ENCODE measurements around the gene HTN1. TPM values are rescaled to one million over a fixed set of nuclear protein-coding genes. Genes with fewer than 3 reads are reported as not detected.
"Not testable (repeated sequence)": the region's sequence is repeated elsewhere in the genome, so short reads cannot be mapped to it uniquely, and the experiment has no call there.

Gene HTN1
- not detected for total RNA-seq

- H3K4me3 Mint-ChIP-seq; ATAC-seq; H3K9me3 Mint-ChIP-seq; H3K4me1 Mint-ChIP-seq (ENCODE audit: low read depth in 2 of 2); H3K27ac Mint-ChIP-seq; H3K36me3 Mint-ChIP-seq; DNase-seq (ENCODE audit: low spot score); H3K27me3 Mint-ChIP-seq: not testable (repeated sequence)
These were observed at the start of gene HTN1 for GRCh38 chr4:70050138-70050537. Gene HTN1 (plus strand): TSS chr4:70050438. CDS start chr4:70053077, 2,639 bp downstream.

GRCh38 chr4:70000711-70001110 is 49.5 kb upstream of the HTN1 start:
- no peaks in the 10 kb centered on the region for H3K4me1 Mint-ChIP-seq (ENCODE audit: low read depth in 2 of 2)
- DNase-seq (ENCODE audit: low spot score) (no peak), ATAC-seq (no peak)
- H3K9me3 Mint-ChIP-seq, result no peaks in the 10 kb centered on the region
- no peak overlapping the region for H3K4me3 Mint-ChIP-seq
- H3K27me3 Mint-ChIP-seq, result no peaks in the 10 kb centered on the region
- H3K27ac Mint-ChIP-seq, result no peak overlapping the region
- no peaks in the 10 kb centered on the region for H3K36me3 Mint-ChIP-seq

DNA sequence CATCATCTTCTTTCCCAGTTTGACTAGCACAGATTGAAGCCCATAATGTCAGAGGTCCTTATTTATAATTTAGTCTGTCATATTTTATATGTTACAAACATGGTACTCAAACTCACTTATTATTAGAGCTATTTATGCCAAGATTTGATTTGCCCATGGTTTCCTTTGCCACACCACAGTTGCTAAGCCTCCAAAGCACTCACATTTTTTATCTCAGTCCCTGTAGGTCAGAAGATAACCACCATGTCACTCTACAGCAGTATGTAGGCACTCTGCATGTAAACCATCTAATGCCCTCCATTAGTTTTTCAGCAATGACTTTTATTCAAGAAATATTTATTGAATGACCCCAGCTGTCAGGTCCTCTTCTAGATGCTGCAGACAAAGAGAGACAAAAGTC is 47.7 kb upstream of the HTN1 start:
- no peaks in the 10 kb centered on the region for H3K9me3 Mint-ChIP-seq
- DNase-seq (ENCODE audit: low spot score), result no peak
- no peaks in the 10 kb centered on the region for H3K36me3 Mint-ChIP-seq
- no peak overlapping the region for H3K4me3 Mint-ChIP-seq
- no peaks in the 10 kb centered on the region for H3K4me1 Mint-ChIP-seq (ENCODE audit: low read depth in 2 of 2)
- no peak overlapping the region for H3K27ac Mint-ChIP-seq
- no peak for ATAC-seq
- H3K27me3 Mint-ChIP-seq, result no peaks in the 10 kb centered on the region

DNA sequence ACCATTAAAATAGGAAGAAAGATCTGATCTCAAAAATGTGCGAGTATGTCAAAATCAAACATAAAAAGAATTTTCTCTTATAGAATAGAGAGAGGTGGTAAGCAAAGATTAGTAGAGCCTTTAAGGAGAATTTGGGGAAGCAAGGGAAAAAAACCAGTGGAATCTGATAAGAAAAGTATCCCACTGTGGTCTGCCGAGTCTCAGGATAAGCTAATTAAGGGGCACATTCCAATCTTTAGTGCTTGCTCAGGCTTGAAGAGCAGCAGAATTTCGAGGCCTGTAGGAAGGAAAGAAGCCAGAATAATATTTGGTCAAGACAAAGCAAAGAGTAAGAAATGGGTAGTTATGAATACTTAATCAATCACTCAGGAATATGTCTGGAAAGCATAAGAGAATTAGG is 41.5 kb upstream of the HTN1 start:
- no peak overlapping the region for H3K4me3 Mint-ChIP-seq
- H3K9me3 Mint-ChIP-seq, result peaks cover 5% of the 10 kb centered on the region
- no peaks in the 10 kb centered on the region for H3K4me1 Mint-ChIP-seq (ENCODE audit: low read depth in 2 of 2)
- DNase-seq (ENCODE audit: low spot score), result no peak
- ATAC-seq, result no peak
- no peak overlapping the region for H3K27ac Mint-ChIP-seq
- H3K27me3 Mint-ChIP-seq, result no peaks in the 10 kb centered on the region
- no peaks in the 10 kb centered on the region for H3K36me3 Mint-ChIP-seq

DNA sequence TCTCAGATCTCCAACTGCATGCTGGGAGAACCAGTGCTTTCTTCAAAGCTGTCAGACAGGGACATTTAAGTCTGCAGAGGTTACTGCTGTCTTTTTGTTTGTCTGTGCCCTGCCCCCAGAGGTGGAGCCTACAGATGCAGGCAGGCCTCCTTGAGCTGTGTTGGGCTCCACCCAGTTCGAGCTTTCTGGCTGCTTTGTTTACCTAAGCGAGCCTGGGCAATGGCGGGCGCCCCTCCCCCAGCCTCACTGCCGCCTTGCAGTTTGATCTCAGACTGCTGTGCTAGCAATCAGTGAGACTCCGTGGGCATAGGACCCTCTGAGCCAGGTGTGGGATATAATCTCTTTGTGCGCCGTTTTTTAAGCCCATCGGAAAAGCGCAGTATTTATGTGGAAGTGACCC is 31.2 kb upstream of the HTN1 start:
- H3K4me3 Mint-ChIP-seq; H3K36me3 Mint-ChIP-seq; DNase-seq (ENCODE audit: low spot score); ATAC-seq; H3K27me3 Mint-ChIP-seq; H3K4me1 Mint-ChIP-seq (ENCODE audit: low read depth in 2 of 2); H3K27ac Mint-ChIP-seq: not testable (repeated sequence)
- H3K9me3 Mint-ChIP-seq, result peaks cover 12% of the 10 kb centered on the region

DNA sequence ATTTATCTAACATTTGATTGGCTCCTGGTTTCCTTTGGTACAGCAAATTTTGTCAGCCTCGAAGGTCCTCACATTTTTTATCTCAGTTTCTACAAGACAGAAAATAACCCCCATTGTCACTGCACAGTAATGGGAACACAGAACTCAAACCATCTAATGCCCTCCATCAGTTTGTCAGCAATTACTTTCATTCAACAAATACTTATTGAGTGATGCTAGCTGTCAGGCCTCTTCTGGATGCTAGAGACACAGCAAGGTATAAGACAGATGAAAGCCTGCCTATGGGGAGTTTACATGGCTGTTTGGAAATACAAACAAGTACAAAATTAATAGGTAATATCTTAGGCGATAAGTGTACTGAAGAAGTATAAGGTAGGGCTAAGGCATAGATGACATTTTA is 27.0 kb upstream of the HTN1 start:
- no peak overlapping the region for H3K4me3 Mint-ChIP-seq
- H3K27me3 Mint-ChIP-seq, result no peaks in the 10 kb centered on the region
- H3K4me1 Mint-ChIP-seq (ENCODE audit: low read depth in 2 of 2), result no peaks in the 10 kb centered on the region
- no peak overlapping the region for H3K27ac Mint-ChIP-seq
- no peaks in the 10 kb centered on the region for H3K9me3 Mint-ChIP-seq
- DNase-seq (ENCODE audit: low spot score) (no peak), ATAC-seq (no peak)
- H3K36me3 Mint-ChIP-seq, result no peaks in the 10 kb centered on the region

DNA sequence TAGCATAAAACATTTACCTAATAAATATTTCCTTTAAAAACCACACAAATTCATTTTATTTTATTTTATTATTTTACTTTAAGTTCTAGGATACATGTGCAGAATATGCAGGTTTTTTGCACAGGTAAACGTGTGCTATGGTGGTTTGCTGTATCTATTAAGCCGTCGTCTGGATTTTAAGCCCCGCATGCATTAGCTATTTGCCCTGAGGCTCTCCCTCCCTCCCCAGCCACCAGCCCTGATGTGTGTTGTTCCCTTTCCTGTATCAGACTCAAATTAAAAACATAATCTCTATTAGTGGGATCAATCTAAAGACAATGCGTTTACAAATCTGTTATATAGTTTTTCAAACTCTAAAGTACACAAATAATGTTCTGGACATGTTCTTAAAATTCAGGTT is 23.2 kb upstream of the HTN1 start:
- DNase-seq (ENCODE audit: low spot score) (no peak), ATAC-seq (no peak)
- Mint-ChIP-seq H3K4me3 (no peak overlapping the region), H3K27me3 (no peaks in the 10 kb centered on the region), H3K9me3 (no peaks in the 10 kb centered on the region), H3K36me3 (no peaks in the 10 kb centered on the region), H3K27ac (no peak overlapping the region), H3K4me1 (ENCODE audit: low read depth in 2 of 2) (no peaks in the 10 kb centered on the region)

DNA sequence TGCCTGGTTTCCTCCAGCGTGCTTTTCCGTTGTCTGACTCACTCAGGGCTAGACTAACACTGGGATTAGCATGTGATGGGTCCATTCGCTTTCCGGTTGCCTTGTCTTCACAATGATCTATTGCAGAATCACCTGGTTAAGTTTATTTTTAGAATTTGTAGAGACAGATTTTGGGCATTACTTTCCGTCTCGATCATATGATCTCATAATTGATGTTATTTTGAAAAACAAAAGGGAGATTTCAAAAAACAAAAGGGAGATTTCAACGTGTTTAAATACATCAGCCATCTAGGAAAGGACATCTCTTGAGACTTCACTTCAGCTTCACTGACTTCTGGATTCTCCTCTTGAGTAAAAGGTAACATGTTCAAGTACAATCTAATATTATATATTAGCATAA is 22.1 kb upstream of the HTN1 start, which contains the start of gene HTN3:
HTN3 (plus strand) TSS at position 301 of the 400 bp plus-strand sequence. CDS start 2,282 bp downstream, outside the sequence.
- not testable (repeated sequence) for ATAC-seq; H3K9me3 Mint-ChIP-seq; H3K36me3 Mint-ChIP-seq; H3K27ac Mint-ChIP-seq; DNase-seq (ENCODE audit: low spot score); H3K4me3 Mint-ChIP-seq; H3K27me3 Mint-ChIP-seq; H3K4me1 Mint-ChIP-seq (ENCODE audit: low read depth in 2 of 2)

- not testable (repeated sequence) for H3K27ac Mint-ChIP-seq; H3K36me3 Mint-ChIP-seq; ATAC-seq; DNase-seq (ENCODE audit: low spot score); H3K4me1 Mint-ChIP-seq (ENCODE audit: low read depth in 2 of 2); H3K27me3 Mint-ChIP-seq; H3K4me3 Mint-ChIP-seq
- peaks cover 12% of the 10 kb centered on the region for H3K9me3 Mint-ChIP-seq
These were observed 12.7 kb upstream of the HTN1 start for GRCh38 chr4:70037559-70037958.

DNA sequence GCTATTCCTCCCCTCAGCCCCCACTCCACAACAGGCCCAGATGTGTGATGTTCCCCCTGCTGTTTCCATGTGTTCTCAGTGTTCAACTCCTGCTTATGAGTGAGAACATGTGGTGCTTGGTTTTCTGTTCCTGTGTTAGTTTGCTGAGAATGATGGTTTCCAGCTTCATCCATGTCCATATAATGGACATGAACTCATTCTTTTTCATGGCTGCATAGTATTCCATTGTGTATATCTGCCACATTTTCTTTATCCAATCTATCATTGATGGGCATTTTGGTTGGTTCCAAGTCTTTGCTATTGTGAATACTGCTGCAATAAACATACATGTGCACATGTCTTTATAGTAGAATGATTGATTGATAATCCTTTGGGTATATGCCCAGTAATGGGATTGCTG is 10.3 kb upstream of the HTN1 start:
- not testable (repeated sequence) for H3K36me3 Mint-ChIP-seq; H3K4me3 Mint-ChIP-seq; H3K9me3 Mint-ChIP-seq; H3K27ac Mint-ChIP-seq; DNase-seq (ENCODE audit: low spot score); H3K4me1 Mint-ChIP-seq (ENCODE audit: low read depth in 2 of 2); H3K27me3 Mint-ChIP-seq; ATAC-seq

GRCh38 chr4:70041652-70042286 is 8.5 kb upstream of the HTN1 start:
- no peaks in the 10 kb centered on the region for H3K27me3 Mint-ChIP-seq
- no peaks in the 10 kb centered on the region for H3K4me1 Mint-ChIP-seq (ENCODE audit: low read depth in 2 of 2)
- H3K9me3 Mint-ChIP-seq, result peaks cover 9% of the 10 kb centered on the region
- H3K4me3 Mint-ChIP-seq, result no peak overlapping the region
- no peak overlapping the region for H3K27ac Mint-ChIP-seq
- no peaks in the 10 kb centered on the region for H3K36me3 Mint-ChIP-seq
- DNase-seq (ENCODE audit: low spot score), result no peak
- no peak for ATAC-seq

DNA sequence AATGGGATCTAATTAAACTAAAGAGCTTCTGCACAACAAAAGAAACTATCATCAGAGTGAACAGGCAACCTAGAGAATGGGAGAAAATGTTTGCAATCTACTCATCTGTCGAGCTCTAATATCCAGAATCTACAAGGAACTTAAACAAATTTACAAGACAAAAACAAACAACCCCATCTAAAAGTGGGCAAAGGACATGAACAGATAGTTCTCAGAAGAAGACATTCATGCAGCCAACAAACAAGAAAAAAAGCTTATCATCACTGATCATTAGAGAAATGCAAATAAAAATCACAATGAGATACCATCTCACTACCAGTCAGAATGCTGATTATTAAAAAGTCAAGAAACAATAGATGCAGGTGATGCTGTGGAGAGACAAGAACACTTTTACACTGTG is 6.3 kb downstream of the HTN1 start:
- H3K4me3 Mint-ChIP-seq; ATAC-seq; DNase-seq (ENCODE audit: low spot score); H3K27me3 Mint-ChIP-seq; H3K27ac Mint-ChIP-seq; H3K36me3 Mint-ChIP-seq; H3K4me1 Mint-ChIP-seq (ENCODE audit: low read depth in 2 of 2): not testable (repeated sequence)
- peaks cover 12% of the 10 kb centered on the region for H3K9me3 Mint-ChIP-seq

DNA sequence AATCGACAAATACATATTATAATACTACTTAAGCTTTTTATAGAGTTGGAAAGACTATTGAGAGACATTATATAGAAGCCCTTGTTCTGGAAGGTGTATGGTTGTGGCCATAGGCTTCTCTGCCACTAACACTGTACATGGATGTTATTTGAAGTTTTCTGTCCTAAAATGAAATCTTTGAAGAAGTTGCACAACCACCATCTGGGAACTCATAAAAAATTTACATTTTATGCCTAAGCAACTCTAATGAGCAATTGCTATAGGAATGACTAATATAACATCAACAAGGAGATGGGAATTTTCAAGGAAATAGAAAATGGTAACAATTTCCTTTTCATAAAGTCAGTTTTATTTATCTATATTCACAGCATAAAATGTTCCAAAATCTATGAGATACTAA is 7.4 kb downstream of the HTN1 start:
- no peak overlapping the region for H3K27ac Mint-ChIP-seq
- no peak overlapping the region for H3K4me3 Mint-ChIP-seq
- H3K4me1 Mint-ChIP-seq (ENCODE audit: low read depth in 2 of 2), result no peaks in the 10 kb centered on the region
- no peaks in the 10 kb centered on the region for H3K36me3 Mint-ChIP-seq
- ATAC-seq, result no peak
- peaks cover 12% of the 10 kb centered on the region for H3K9me3 Mint-ChIP-seq
- H3K27me3 Mint-ChIP-seq, result no peaks in the 10 kb centered on the region
- DNase-seq (ENCODE audit: low spot score), result no peak

DNA sequence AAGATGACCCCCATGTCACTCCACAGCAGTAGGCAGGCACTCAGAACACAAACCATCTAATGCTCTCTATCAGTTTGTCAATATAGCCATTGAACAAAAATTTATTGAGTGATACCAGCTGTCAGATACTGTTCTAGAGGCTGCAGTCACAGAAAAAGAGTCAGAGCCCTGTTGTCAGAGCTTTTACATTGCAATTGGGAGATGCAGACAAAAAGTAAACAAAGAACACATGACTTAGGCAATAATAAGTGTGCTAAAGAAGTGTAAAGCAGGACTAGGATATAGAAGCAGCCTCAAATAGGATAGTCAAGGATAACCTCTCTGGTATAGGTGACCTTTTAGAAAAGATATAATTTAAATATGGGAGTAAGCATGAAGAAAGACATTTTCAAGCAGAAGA is 8.9 kb downstream of the HTN1 start:
- H3K36me3 Mint-ChIP-seq, result no peaks in the 10 kb centered on the region
- H3K4me1 Mint-ChIP-seq (ENCODE audit: low read depth in 2 of 2), result no peaks in the 10 kb centered on the region
- H3K9me3 Mint-ChIP-seq, result peaks cover 12% of the 10 kb centered on the region
- H3K4me3 Mint-ChIP-seq, result no peak overlapping the region
- no peaks in the 10 kb centered on the region for H3K27me3 Mint-ChIP-seq
- no peak for ATAC-seq
- DNase-seq (ENCODE audit: low spot score), result no peak
- H3K27ac Mint-ChIP-seq, result no peak overlapping the region

- Mint-ChIP-seq H3K27ac (no peak overlapping the region), H3K36me3 (no peaks in the 10 kb centered on the region), H3K4me3 (no peak overlapping the region), H3K9me3 (peaks cover 9% of the 10 kb centered on the region), H3K27me3 (no peaks in the 10 kb centered on the region), H3K4me1 (ENCODE audit: low read depth in 2 of 2) (no peaks in the 10 kb centered on the region)
- ATAC-seq (no peak), DNase-seq (ENCODE audit: low spot score) (no peak)
These were observed 11.8 kb downstream of the HTN1 start for GRCh38 chr4:70062000-70062399.

All from natural killer cell treated with Interleukin-12 subunit alpha and Interleukin-12 subunit beta and Interleukin-15 and Interleukin-18, amount 100 ng/mL, for 72 hours (primary cell).